Kidney (tissue), 14 donors: Measurements from ENCODE around the gene SLX4. TPM values are rescaled to one million over a fixed set of nuclear protein-coding genes. Genes with fewer than 3 reads are reported as not detected.
A peak's percentile ranks its signal among the peaks of the same experiment; 100 is the strongest.

ENCODE experiments used
- DNase-seq, 5 donors: peaks; one replicate each; pipeline ENCODE4 v3.0.0-alpha.2; 2013 to 2020
- FAIRE-seq: peaks from 2 replicates; lab custom pipeline; 2012; peaks lifted over from hg19 to GRCh38; lab: Jason Lieb, UNC
- H3K27ac ChIP-seq, 2 donors: one replicate each; pipeline ENCODE4 v1.7.0; 2013; ENCODE audit warnings: low read depth in 2 of 2, low read length in 2 of 2, inconsistent platforms in 1 of 2
- H3K27me3 ChIP-seq: one replicate; pipeline ENCODE4 v1.7.1; 2013; ENCODE audit warnings: low read length, inconsistent platforms; ENCODE audit not compliant: control insufficient read depth, insufficient read depth
- H3K36me3 ChIP-seq, 3 donors: one replicate each; pipeline versions ENCODE4 v1.7.0 to v1.7.1; 2013; ENCODE audit warnings: low read length in 3 of 3, control low read depth in 1 of 3, inconsistent platforms in 1 of 3; ENCODE audit not compliant: insufficient read depth in 3 of 3, control insufficient read depth in 2 of 3
- H3K4me1 ChIP-seq, 3 donors: one replicate each; pipeline versions ENCODE4 v1.7.0 to v1.7.1; 2013; ENCODE audit warnings: low read length in 3 of 3, inconsistent platforms in 1 of 3, low read depth in 1 of 3; ENCODE audit not compliant: control insufficient read depth in 2 of 3, insufficient read depth in 2 of 3
- H3K4me3 ChIP-seq, 3 donors: one replicate each; pipeline versions ENCODE4 v1.7.0 to v1.8.1; 2013; ENCODE audit warnings: low read length in 3 of 3, control low read depth in 1 of 3, inconsistent platforms in 1 of 3
- H3K9ac ChIP-seq, 3 donors: one replicate each; pipeline versions ENCODE4 v1.7.0 to v1.7.1; 2013; ENCODE audit warnings: low read length in 3 of 3, control low read depth in 1 of 3, inconsistent platforms in 1 of 3
- H3K9me3 ChIP-seq, 3 donors: one replicate each; pipeline versions ENCODE4 v1.7.0 to v1.7.1; 2013; ENCODE audit warnings: low read length in 3 of 3, control low read depth in 1 of 3, inconsistent platforms in 1 of 3; ENCODE audit not compliant: control insufficient read depth in 2 of 3, insufficient read depth in 1 of 3
- CTCF ChIP-seq: IDR thresholded peaks from 3 replicates; pipeline ENCODE4 v1.5.1; 2012; ENCODE audit warnings: mild to moderate bottlenecking, moderate library complexity, borderline replicate concordance; ENCODE audit not compliant: insufficient read depth; ENCODE audit errors: extremely low read depth
- intact Hi-C: fragments of 100-400 bp; cut with DNase I; formaldehyde crosslinking; loops from one replicate; pipeline ENCODE4 v1.11.1; 2022
- polyA plus RNA-seq: library from polyadenylated mRNA; stranded (reverse); fragments of 350-450 nt; fragmentation: Illumina TruSeq; extraction: RNeasy Lipid Tissue Mini Kit (QIAGEN cat#74804); gene quantifications from one replicate; pipeline ENCODE4 v1.2.3, GENCODE V29; 2014; ENCODE audit warnings: low read depth, low replicate concordance; ENCODE audit not compliant: insufficient read depth
- total RNA-seq: library from RNA; stranded (reverse); fragmentation: NEBNext Ultra II Directional; extraction: Animal tissue kit (Norgen Biotek cat#: 25700); gene quantifications from one replicate; pipeline ENCODE4 v1.2.1, GENCODE V29; 2021
- donor health status: control.
- donor health status: control.
- donor health status: control.
- donor health status: control.
- donor health status: control.
- donor health status: DM: yes; HTN: yes; CAD: no.
- donor health status: Normal renal cell carcinoma (clear cell type).

Gene SLX4
- total and polyA plus RNA-seq, 2 donors from 2014 or later, result 1.0 to 4.8 TPM

GRCh38 chr16:3598236-3598635, 13.2 kb downstream of the SLX4 start:
- Histone ChIP-seq H3K27ac (no peak overlapping the region), H3K9ac (no peak overlapping the region), H3K27me3 (no peaks in the 10 kb centered on the region), H3K4me1 (no peaks in the 10 kb centered on the region), H3K9me3 (no peaks in the 10 kb centered on the region), H3K36me3 (peaks cover 0 to 6% (median 3%) of the 10 kb centered on the region in 3 donors), H3K4me3 (no peak overlapping the region)
- intact Hi-C loops, result no loop called here
- no peak for TF ChIP-seq CTCF
- DNase-seq, result no peak
- no peak for FAIRE-seq

GRCh38 chr16:3597676-3598075, 13.7 kb downstream of the SLX4 start:
- H3K36me3 ChIP-seq, result peaks cover 0 to 6% (median 2%) of the 10 kb centered on the region in 3 donors
- H3K4me1 ChIP-seq, result no peaks in the 10 kb centered on the region
- DNase-seq, result peak in 1 of 5 donors; percentile 41
- no peak for TF ChIP-seq CTCF
- no peak overlapping the region for H3K4me3 ChIP-seq
- no peak for FAIRE-seq
- H3K27me3 ChIP-seq, result no peaks in the 10 kb centered on the region
- no peak overlapping the region for H3K9ac ChIP-seq
- H3K9me3 ChIP-seq, result no peaks in the 10 kb centered on the region
- no peak overlapping the region for H3K27ac ChIP-seq
- intact Hi-C loops, result no loop called here

GRCh38 chr16:3597226-3597625, 14.2 kb downstream of the SLX4 start:
- H3K36me3 ChIP-seq, result peaks cover 0 to 6% (median 0%) of the 10 kb centered on the region in 3 donors
- H3K9me3 ChIP-seq, result no peaks in the 10 kb centered on the region
- H3K4me1 ChIP-seq, result no peaks in the 10 kb centered on the region
- no peaks in the 10 kb centered on the region for H3K27me3 ChIP-seq
- FAIRE-seq (no peak), DNase-seq (peak in 1 of 5 donors; percentile 45)
- intact Hi-C loops, result no loop called here
- H3K27ac ChIP-seq, result no peak overlapping the region
- no peak overlapping the region for H3K9ac ChIP-seq
- no peak for TF ChIP-seq CTCF
- H3K4me3 ChIP-seq, result no peak overlapping the region

- intact Hi-C loops, result no loop called here
- no peak for TF ChIP-seq CTCF
- no peaks in the 10 kb centered on the region for H3K4me1 ChIP-seq
- peaks cover 0 to 3% (median 0%) of the 10 kb centered on the region in 3 donors for H3K36me3 ChIP-seq
- H3K9me3 ChIP-seq, result no peaks in the 10 kb centered on the region
- no peak overlapping the region for H3K27ac ChIP-seq
- DNase-seq, result peak in 1 of 5 donors; percentile 63
- H3K9ac ChIP-seq, result no peak overlapping the region
- no peak overlapping the region for H3K4me3 ChIP-seq
- FAIRE-seq, result no peak
- H3K27me3 ChIP-seq, result no peaks in the 10 kb centered on the region
These were observed 15.1 kb downstream of the SLX4 start for GRCh38 chr16:3596101-3596861.
